Hematopoietic multipotent progenitor cell treated with erythropoietin and hydrocortisone succinate and interleukin-3 and kit ligand, for 15 days (in vitro differentiated cells): ENCODE results near the gene GSN.

ENCODE experiments used
- DNase-seq: peaks from one replicate; pipeline ENCODE4 v3.0.0-alpha.2; 2015; ENCODE audit warnings: low spot score

The GSN gene

GRCh38 chr9:121303456-121304451 lies 35.8 kb downstream of the GSN start:
- no peak for DNase-seq

GRCh38 chr9:121304707-121305106 lies 36.7 kb downstream of the GSN start:
- DNase-seq: no peak

- DNase-seq: no peak
Measured at GRCh38 chr9:121305269-121305994, 37.5 kb downstream of the GSN start.

GRCh38 chr9:121307976-121308375 lies 40.0 kb downstream of the GSN start:
- DNase-seq: no peak

GRCh38 chr9:121308765-121309164 lies 40.8 kb downstream of the GSN start:
- no peak for DNase-seq

GRCh38 chr9:121309171-121309570 lies 41.2 kb downstream of the GSN start:
- no peak for DNase-seq

- DNase-seq: no peak
Measured at GRCh38 chr9:121309833-121310425, 42.0 kb downstream of the GSN start.

- DNase-seq: no peak
Measured at GRCh38 chr9:121310571-121310970, 42.6 kb downstream of the GSN start.

- no peak for DNase-seq
Measured at GRCh38 chr9:121312169-121312568, 44.2 kb downstream of the GSN start.

- no peak for DNase-seq
Measured at GRCh38 chr9:121313458-121314152, 45.6 kb downstream of the GSN start.

- no peak for DNase-seq
Measured at GRCh38 chr9:121316378-121316777, 48.4 kb downstream of the GSN start.

GRCh38 chr9:121316852-121317373 lies 49.0 kb downstream of the GSN start:
- no peak for DNase-seq

- no peak for DNase-seq
Measured at GRCh38 chr9:121317737-121318630, 50.0 kb downstream of the GSN start.

GRCh38 chr9:121318631-121319382 lies 50.8 kb downstream of the GSN start:
- DNase-seq: no peak

GRCh38 chr9:121319383-121319780 lies 51.4 kb downstream of the GSN start:
- DNase-seq: no peak

- no peak for DNase-seq
Measured at GRCh38 chr9:121321016-121321503, 53.1 kb downstream of the GSN start.

GRCh38 chr9:121322037-121322736 lies 54.2 kb downstream of the GSN start:
- DNase-seq: no peak

GRCh38 chr9:121322737-121323448 lies 54.9 kb downstream of the GSN start:
- DNase-seq: no peak
